ENCODE measurements around the gene RAB26.
"Not testable (repeated sequence)": the region's sequence is repeated elsewhere in the genome, so short reads cannot be mapped to it uniquely, and the experiment has no call there.

The RAB26 gene, protein sequence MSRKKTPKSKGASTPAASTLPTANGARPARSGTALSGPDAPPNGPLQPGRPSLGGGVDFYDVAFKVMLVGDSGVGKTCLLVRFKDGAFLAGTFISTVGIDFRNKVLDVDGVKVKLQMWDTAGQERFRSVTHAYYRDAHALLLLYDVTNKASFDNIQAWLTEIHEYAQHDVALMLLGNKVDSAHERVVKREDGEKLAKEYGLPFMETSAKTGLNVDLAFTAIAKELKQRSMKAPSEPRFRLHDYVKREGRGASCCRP

DNA sequence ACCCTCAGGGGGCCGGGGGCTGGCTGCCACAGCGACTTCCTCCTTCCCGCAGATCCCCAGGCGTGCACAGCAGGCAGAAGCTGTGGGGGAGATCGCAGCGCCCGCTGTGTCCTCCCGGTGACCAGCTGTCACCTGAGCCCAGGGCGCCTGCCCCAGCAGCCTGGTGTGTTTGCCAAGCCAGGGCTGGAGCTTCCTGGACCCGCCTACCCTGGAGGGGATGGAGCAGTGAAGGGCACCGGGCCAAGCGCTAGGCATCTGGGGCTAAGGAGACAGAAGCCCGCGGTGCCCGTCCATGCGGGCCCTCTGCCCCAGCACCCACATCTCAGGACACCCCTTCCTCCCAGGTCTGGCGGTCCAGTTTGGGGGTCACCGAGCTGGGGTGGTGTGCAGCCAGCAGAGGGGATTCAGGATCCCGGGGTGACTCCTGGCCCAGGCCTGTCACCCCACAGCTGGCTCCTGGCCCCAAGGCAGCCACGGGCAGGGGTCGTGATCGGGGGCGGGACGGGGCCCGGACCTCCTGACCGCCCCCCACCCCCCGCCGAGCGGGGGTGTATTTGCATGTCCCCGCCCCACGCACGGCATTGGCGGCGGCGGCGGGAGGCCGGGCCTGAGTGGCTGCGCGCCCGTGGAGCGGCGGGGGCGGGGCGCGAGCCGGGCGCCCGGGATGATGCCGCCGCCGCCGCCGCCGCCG lies at the start of gene RAB26:
TSS of gene RAB26 (plus strand) at position 645 of the 691 bp plus-strand sequence. CDS start 159 bp downstream, outside the sequence.
- DNase-seq, result peak; percentile 41

DNA sequence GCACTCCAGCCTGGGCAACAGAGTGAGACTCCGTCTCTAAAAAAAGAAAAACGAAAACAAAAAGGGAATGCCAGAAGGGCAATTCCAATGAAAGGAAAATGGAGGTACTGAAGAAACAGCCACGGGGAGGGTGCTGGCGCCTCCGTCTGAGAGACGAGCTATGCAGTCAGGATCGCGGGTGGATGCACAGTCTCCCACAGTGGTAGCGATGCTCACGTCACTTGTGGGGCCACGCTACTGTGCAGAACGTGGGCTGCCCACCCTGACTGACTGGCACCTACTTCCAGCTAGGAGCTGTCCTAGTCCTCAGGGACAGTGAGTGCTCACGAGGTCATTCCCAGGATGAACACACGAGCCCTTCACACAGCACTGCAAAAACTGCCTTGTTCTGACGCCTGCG lies 46.8 kb upstream of the RAB26 start:
- not testable (repeated sequence) for DNase-seq

DNA sequence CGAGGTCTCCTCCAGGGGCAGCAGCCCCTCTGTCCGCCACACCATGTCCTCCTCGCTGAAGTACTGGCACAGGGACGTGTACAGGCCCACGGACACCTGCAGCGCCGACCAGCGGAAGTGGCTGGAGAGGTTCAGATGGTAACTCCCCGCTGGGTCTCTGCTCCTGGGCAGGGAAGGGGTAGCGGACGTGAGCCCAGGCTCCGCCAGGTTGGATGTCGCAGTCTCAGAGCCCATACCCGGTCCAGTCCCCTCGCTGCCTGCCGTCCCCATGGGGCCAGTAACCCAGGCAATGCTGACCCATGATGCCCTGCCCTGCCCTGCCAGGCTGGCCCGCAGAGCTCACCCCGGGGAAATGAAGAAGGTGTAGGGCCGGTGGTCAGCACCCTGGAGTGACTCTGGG lies 46.0 kb upstream of the RAB26 start:
- no peak for DNase-seq

DNA sequence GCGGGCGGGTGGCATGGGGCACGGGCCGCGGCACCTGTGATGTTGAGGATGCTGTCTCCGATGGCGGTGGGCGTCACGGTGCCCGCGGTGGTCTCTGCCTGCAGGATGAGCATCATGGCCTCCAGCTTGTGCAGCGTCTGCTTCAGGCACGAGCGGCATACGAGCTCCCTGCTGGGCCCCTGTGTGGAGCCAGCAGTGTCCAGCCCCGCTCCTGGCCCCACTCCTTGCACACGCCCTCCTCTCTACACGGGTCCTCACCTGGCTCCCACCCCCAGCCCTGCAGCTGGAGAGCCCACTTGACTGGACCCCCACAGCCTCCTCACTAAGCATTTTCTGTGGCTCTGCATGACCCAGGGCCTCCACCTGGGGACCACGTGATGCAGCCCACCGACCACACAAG lies 44.0 kb upstream of the RAB26 start:
- not testable (repeated sequence) for DNase-seq

DNA sequence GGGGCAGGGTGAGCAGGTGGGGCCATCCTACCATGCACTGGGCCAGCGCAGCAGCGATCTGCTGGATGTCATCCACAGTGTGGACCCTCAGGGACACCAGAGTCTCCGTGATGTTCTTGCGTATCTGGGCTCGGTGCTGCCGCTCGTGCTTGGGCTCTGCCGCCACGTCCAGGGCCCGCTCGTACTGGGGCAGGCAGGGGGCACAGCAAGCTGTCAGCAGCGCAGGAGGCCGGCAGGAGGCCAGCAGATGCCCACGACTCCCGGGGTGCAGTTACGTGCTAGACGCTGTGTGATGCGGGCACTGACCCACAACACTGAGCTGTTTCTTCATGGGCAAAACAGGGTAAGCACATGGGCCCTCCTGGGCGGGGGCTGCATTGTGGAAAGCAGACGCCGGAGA lies 43.1 kb upstream of the RAB26 start:
- DNase-seq, result not testable (repeated sequence)

DNA sequence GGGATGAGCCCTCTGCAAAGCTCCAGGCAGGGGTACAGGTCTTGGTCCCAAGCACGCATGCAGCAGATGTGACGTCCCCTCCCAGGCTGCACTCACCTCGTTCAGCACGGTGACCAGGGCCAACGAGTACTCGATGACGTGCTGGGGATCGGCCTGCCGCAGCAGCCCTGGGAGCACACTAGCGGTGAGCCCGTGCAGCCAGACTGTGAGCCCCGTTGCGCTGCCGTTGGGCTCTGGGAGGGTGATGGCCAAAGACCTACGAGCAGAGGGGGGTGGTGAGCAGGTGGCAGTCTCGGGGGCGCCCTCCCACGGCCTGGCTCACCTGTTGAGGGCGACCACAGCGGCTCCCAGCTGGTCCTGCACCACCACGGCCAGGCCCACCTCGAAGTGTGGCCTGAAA lies 42.7 kb upstream of the RAB26 start:
- not testable (repeated sequence) for DNase-seq

DNA sequence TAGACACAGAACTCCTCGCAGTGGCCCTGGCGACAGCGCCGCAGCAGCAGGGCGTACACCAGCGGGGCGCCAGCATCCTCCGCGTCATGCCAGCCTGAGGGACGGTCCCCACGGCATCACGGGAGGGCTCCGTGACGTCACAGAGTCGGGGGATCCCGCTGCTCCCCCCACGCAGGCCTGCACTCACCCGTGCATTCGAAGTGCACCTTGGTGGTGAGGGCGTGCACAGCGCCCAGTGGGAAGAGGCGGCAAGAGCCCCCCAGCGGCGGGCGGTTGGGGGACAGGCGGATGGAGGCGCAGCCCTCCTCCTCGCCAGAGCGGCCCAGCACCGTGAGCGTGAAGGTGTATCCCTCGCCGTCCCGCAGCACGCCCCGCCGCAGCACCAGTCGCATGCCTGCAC lies 42.2 kb upstream of the RAB26 start:
- DNase-seq, result not testable (repeated sequence)

DNA sequence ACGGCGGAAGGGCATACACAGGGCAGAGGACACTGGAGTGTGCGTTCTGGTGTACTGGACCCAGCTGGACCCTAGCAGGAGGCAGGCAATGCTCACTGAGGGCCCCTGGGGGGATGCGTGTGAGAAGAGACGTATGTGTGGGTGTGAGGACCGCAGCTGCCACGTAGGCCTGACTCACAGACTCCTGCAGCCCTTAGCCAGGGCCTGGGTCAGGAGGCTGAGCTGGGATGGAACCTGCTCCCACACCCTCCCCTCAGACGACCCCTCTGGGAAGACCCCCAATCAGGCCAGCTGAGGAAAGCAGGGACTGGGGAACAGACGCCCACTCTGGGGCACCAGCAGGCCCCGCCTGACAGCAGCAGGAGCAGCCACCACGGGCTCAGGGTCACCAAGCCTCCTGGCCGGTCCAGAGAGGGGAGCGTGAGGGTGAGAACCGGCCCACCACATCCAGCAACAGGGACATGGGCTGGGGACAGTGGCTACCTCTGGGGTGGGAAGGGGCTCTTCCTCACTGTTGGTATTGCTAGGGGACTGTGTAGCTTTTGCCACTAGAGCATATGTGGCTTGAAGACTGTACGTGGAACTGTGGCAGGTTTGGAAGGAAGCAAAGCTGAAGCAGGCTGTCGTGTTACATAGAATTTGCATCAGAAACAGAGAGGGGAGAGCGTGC lies 41.2 kb upstream of the RAB26 start:
- DNase-seq, result not testable (repeated sequence)

DNA sequence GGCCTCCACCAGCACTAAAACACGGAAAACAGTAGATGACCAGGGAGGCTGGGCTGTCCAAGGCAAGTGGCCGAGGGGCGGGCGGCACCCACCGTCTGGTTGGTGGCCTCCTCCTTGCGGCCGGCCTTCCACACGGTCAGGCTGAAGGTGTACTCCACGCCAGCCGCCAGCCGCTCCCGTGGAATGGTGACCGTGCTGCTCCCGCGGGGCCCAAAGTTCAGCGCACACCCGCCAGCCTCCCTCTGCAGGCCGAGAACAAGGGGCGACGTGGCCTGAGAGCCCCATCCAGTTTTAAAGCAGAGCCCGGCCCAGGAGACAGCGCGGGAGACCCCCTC lies 40.7 kb upstream of the RAB26 start:
- not testable (repeated sequence) for DNase-seq

DNA sequence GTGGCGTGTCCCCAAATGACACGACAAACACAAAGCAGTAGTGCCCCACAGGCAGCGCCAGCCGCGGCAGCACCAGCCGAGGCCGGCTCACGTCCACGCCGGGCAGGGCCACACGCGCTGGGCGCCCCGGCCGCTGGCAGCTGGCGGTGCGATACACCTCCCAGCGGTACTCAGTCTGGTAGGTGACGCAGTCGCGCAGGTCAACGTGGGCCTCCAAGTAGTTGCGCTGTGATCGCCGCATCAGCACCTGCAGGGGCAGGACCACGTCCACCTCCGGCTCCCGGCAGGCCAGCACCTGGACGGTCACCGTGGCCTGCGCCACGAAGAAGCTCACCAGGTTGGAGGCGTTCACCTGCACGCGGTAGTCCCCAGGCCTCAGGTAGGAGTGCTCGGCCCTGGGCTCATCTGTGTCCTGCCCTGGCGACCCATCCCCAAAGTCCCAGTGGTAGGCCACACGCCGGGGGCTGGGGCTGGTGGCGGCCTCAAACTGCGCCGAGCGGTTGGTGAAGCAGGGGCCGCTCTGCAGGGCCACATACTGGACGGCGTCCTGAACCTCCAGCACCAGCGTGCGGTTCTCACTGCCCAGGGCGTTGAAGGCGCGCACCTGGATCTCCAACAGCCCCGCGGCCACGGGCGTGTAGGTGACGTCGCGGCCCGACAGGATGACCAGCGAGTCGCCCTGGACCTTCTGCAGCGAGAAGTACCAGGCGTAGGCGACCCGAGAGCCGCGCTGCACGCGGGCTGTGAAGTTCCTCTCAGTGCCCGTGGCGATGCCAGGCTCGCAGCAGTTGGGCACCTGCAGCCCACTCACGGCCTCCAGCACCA lies 39.8 kb upstream of the RAB26 start:
- DNase-seq, result not testable (repeated sequence)

DNA sequence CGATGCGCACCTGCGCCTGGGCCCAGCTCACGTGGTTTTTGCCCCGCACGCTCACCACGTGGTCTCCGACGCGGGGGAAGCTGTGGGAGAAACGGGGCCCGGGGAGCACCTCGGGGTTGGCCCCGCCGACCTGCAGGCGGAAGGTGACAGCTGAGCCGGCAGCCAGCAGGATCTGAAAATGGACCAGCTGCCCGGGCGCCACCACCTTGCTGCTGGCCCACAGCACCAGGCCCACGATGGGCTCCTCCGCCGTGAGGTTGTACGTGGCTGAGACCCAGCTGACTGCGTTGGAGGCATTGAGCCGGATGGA lies 39.2 kb upstream of the RAB26 start:
- DNase-seq, result not testable (repeated sequence)

DNA sequence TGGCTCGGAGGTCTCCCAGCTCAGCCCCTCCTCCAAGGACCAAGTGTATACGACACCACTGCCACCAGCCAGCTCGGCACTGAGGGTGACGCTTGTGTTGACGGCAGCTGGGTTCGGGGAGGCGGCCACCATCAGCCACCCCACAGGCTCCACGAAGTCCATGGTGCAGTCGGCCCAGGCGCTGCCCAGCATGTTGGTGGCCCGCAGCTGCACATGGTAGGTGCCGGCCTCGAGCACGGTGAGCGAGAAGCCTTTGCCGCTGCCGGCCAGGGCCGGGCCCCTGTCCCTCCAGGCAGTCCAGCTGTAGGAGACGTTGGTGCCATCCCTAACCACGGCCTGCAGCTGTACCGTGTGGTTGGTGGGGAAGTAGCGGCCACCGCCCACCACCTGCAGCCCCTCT lies 38.6 kb upstream of the RAB26 start:
- DNase-seq, result not testable (repeated sequence)

DNA sequence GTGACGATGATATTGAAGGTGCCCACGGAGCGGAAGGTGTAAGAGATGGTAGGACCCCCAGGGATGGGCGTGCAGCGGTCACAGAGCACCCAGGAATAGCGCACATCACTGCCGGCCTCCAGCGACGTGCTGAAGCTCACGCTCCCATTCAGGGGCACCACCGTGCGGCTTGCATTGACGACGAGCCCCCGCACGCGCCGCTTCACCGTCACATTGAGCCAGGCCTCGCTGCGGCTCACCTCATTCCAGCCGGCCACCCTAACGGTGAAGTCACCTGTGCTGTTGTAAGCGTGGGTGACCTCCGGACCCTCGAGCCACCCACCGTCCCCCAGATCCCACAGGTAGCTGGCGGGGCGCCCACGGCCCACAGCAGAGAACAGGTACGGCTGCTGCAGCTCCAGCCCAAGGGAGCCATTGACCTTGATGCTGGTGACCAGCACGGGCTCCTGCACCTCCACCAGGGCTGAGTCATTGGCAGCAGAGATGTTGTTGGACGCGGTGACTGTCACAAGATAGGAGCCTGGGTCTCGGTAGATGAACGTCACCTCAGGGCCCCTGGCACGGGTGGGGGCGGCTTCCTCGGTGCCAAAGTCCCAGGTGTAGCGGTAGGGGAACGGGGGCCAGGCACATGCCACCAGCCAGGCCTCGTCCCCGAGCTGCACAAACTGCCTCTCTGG lies 38.0 kb upstream of the RAB26 start:
- not testable (repeated sequence) for DNase-seq

DNA sequence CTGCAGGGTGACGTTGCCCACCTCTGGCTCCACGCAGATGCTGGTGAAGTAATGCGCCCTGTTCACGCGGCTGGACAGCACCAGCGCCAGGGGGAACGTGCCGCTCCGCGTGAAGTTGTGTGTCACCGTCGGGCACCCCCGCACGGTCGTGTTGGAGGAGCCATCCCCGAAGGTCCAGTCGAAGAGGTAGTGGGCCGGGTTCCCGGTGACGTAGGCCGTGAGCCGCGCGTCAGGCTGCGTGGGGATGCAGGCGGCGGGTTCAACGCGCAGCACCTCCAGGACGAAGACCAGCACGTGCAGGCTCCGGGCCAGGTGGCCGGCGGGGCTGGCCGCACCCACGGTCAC lies 37.4 kb upstream of the RAB26 start:
- not testable (repeated sequence) for DNase-seq

DNA sequence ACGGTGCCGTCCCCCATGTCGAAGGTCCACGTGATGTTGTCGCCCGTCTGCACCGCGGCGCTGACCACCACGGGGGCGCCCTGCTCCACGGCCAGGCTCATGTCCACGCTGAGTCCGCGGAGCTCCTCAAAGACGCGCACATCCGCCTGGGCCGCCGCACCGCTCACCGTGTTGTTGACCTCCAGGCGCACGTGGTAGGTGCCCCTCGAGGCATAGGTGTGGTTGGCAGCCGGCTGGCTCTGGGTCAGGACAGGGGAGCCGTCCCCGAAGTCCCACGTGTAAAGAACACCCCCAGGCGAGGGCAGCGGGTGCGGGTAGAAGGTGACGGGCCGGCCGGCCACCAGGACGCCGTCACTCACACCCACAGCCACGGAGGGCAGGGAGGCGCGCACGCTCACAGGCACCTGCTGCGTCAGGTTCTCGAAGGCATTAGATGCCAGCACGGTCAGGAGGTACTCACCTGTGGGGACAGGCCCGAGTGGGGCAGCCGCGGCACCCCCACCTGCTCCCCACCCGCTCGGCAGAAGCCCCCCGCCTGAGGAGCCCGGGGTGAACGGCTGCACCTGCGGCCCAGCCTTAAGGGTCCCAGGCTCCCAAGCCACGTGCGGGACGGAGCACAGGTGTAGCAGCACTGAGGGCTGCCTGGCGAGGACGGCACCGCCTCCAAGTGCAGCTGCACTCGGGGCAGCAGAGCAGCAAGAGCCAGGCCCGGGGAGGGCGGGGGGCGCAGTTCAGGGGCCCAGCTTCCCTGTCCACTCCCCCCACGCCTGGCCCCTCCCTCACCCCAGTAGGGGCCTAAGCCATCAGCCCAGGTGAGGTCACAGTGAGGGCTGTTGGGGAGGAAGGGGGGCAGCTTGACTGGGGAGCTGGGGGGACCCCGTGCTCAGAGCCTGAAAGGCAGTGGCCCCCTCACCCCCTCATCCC lies 36.8 kb upstream of the RAB26 start:
- DNase-seq, result not testable (repeated sequence)

DNA sequence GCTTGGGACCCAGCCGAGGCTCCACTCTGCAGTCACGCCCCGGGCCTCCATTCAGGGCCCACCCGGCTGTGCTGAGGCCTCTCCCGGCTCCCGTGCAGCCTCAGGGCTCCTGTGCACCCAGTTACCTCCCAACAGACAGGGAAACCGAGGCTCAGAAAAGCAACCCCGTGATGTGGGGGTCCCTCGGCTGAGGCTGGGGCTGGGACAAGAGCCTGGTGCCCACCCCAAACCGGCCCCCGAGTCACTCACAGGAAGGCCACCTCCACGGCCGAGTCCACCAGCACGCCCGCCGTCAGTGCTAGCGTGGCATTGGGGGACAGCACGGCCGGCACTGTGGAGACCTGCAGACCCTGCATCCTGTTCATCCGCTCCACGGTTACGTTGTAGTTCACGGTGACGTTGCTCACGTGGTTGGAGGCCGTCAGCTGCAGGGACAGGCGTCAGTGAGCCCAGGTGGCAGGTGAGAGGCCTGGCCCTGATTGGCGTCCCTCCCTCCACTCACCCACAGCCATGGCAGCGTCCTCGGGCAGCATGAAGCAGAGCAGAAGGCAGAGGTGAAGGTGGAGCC lies 35.8 kb upstream of the RAB26 start:
- not testable (repeated sequence) for DNase-seq

DNA sequence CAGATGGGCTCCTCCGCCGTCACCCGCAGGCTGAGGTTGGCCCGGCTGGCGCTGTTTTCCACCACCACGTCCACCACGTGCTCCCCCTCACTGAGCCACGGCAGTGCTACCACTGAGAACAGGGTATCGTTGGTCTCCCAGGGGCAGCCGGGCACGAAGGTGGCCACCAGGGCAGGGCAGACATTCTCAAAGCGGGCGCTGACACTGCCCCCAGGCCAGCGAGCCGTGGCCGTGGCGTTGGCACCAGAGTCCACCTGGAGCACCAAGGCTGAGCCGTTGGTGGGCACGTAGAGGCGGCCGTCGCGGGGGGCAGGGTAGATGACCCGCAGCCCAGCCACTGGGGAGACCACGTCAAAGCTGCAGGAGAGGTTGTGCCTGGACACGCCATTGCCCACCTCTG lies 34.2 kb upstream of the RAB26 start:
- not testable (repeated sequence) for DNase-seq

DNA sequence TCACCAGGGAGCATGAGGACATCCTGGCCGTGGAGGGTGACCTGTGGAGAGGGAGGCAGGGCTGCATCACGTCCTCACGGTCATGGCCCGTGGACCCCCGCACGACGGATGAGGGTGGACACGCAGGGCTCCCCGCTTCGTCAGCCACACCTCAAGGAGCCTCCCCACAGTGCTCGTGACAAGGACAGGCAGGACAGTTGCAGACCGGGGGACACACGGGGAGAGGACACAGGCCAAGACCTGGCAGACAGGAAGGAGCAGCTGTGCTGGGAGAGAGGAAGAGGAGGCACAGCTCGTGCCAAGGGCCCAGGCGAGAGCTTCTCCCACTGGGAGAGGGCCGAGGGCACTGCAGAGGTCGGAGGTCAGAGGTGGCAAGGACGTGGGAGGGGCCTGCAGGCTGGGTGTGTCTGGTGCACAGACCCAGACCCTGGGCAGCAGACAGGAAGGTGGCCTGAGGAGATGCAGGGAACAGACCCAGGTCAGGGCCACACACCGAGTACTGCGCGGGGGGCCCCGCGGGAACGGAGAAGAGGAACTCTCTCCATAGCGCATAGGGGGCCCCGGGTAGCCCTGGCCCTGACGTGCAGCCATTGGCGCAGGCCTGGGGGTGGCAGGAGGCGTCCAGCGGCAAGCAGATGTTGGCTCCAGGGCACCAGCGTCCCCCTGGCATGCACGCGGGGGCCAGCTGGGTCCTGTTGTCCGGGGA lies 33.4 kb upstream of the RAB26 start:
- DNase-seq, result not testable (repeated sequence)

DNA sequence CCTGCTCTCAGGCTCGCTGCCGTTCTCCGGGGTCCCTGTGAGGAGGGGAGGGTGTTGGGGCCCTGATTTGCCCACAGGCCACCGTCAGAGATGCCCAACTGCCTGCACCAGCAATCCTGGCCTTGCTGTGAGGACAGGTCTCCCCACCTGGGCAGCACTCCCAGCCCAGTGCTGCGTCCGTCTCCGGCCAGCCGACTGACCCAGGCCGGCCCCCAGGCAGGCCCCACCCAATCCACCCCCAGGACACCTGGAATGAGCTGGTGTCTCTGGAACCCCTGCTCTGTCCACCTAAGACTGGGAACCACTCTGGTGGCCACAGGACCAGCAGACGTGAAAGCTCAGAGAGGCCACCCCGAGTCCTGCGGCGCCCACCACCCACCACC lies 32.8 kb upstream of the RAB26 start:
- no peak for DNase-seq

DNA sequence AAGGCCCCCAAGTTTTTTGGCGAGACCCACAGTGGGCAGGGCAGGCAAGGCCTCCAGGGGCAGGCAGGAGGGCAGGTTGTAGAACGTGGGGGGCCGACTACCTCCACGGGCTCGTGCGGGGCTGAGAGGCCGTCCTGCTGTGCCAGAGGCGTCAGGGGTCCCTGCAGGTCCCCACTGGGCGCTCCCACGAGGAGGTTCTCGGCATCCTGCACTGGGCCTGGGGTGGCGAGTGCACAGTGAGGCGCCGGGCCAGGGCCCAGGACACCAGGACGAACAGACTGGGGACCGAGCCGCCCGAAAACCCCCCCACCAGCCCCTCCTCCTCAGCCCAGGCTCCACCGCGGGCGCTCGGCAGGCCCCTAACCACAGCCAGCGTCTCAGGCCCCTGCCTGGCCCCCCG lies 32.0 kb upstream of the RAB26 start:
- DNase-seq, result not testable (repeated sequence)

DNA sequence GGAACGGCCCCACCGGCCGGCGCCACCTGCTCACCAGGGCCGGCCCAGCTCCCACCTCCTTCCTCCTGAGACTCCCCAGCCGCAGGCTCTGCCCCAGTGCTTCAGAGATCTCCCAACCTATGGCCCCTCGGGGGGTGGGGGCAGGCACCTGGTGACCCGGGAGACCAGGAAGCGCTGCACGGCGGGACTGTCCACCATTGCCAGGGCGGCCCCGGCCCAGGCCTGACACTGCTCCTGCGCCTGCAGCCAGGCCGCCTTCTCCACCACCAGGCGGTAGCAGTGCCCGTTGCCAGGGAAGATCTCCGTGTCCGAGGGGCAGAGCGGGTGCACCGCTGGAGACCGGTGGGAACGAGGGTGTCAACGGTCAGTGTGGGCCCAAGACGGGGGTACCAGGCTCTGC lies 31.1 kb upstream of the RAB26 start:
- DNase-seq, result not testable (repeated sequence)
